Testis (tissue), 3 donors: ENCODE measurements around the gene NR2F6. TPM values are rescaled to one million over a fixed set of nuclear protein-coding genes. Genes with fewer than 3 reads are reported as not detected.
A peak's percentile ranks its signal among the peaks of the same experiment; 100 is the strongest.

ENCODE experiments used
- DNase-seq: peaks from one replicate; pipeline ENCODE4 v3.0.0-alpha.2; 2019
- H3K27ac ChIP-seq, 2 donors: fragments of 200-600 bp; sonication (generic); one replicate each; pipeline ENCODE4 v1.5.1; 2019
- H3K27me3 ChIP-seq: fragments of 200-600 bp; sonication (generic); one replicate; pipeline ENCODE4 v1.5.1; 2019
- H3K36me3 ChIP-seq: fragments of 200-600 bp; sonication (generic); one replicate; pipeline ENCODE4 v1.5.1; 2017; ENCODE audit warnings: low read depth; ENCODE audit errors: missing control alignments
- H3K4me1 ChIP-seq: fragments of 200-600 bp; sonication (generic); one replicate; pipeline ENCODE4 v1.5.1; 2019
- H3K4me3 ChIP-seq, 2 donors: fragments of 200-600 bp; sonication (generic); one replicate each; pipeline ENCODE4 v1.5.1; 2017 to 2019
- H3K9me3 ChIP-seq: fragments of 200-600 bp; sonication (generic); one replicate; pipeline ENCODE4 v1.5.1; 2017
- CTCF ChIP-seq, 3 experiments: fragments of 450-650 bp in 2 of 3; fragments of 200-600 bp in 1 of 3; sonication (generic) in 1 of 3; IDR thresholded peaks; one replicate each; pipeline ENCODE4 v1.5.1; 2016 to 2019; ENCODE audit warnings: antibody characterized with exemption in 3 of 3, mild to moderate bottlenecking in 2 of 3, moderate library complexity in 1 of 3
- POLR2A ChIP-seq: fragments of 450-650 bp; IDR thresholded peaks from one replicate; pipeline ENCODE4 v1.6.1; 2017; ENCODE audit warnings: antibody characterized with exemption, mild to moderate bottlenecking, moderate library complexity
- WGBS, 2 donors: methylation state at CpG; one replicate each; pipeline ENCODE4 v1.1.5; 2018; 5-methylcytosine and 5-hydroxymethylcytosine counted together
- intact Hi-C: fragments of 100-400 bp; cut with DNase I; formaldehyde crosslinking; loops from one replicate; pipeline ENCODE4 v1.15.1; 2023; ENCODE audit warnings: low total_unique reads
- polyA plus RNA-seq: library from polyadenylated mRNA; stranded (reverse); fragments of 350-450 nt; fragmentation: Illumina TruSeq; extraction: RNeasy Lipid Tissue Mini Kit (QIAGEN cat#74804); gene quantifications from one replicate; pipeline ENCODE4 v1.2.3, GENCODE V29; 2014; ENCODE audit warnings: low read depth, low replicate concordance; ENCODE audit not compliant: insufficient read depth
- total RNA-seq, 2 donors: library from RNA; depleted of rRNA; stranded (reverse); fragments of >200 nt; gene quantifications; one replicate each; pipeline ENCODE4 v1.2.3, GENCODE V29; 2016

Gene NR2F6
- total and polyA plus RNA-seq, 3 donors from 2014 or later = 20.4 to 71.8 (median 63.1) TPM

DNA sequence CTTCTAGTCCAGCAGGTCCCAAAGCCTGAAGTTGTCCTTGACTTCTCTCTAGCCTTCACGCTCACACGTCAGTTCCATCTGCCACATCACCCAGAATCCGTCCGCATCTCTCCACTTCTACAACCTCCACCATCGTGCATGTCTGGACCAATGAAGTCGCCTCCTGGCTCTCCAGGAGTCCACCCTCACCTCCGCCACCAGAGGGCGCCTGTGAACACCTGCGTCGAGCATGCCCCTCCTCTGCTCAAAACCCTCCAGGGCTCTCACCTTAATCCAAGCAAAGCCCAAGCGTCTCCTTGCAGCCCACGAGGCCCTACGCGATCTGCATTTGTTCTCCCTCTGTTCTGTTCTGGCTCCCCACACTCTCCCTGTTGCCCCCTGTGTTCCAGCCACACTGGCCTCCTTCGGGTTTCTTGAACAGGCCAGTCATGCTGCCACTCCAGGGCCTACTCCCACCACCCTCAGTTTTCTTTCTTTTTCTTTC, 15.2 kb upstream of the NR2F6 start:
- Histone ChIP-seq H3K9me3 (no peaks in the 10 kb centered on the region), H3K27me3 (no peaks in the 10 kb centered on the region), H3K4me1 (no peaks in the 10 kb centered on the region), H3K4me3 (no peak overlapping the region), H3K36me3 (no peaks in the 10 kb centered on the region), H3K27ac (no peak overlapping the region)
- TF ChIP-seq POLR2A (no peak), CTCF (IDR thresholded peaks at IDR 0.05) (peak; percentile 50 to 73 (median 67))
- DNase-seq = peak; percentile 82
- intact Hi-C loops = no loop called here
- WGBS, 2 donors = 21 to 24% methylated on average over 15 of the region's 15 CpGs

DNA sequence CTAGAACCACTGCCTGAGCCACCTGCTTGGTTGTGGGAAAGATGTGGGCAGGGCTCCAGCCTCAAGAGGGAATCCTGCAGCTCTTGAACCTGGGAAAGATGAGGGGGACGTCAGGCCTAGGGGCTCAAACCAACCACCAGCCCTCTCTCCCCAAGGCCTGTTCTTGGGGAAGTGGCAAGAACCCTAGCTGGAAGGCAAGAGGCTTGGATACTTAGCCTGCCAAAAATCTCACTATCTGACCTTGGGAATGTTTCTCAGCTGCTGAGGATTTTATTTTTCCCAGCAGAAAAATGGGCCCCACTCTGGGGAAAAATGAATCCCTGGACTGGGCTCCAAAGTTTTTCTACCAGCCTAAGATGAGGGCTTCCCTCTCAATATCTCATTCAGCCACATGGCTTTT, 14.2 kb upstream of the NR2F6 start:
- intact Hi-C loops = no loop called here
- H3K9me3 ChIP-seq = no peaks in the 10 kb centered on the region
- TF ChIP-seq POLR2A (no peak), CTCF (IDR thresholded peaks at IDR 0.05) (no peak)
- H3K27ac ChIP-seq = no peak overlapping the region
- no peaks in the 10 kb centered on the region for H3K36me3 ChIP-seq
- no peak overlapping the region for H3K4me3 ChIP-seq
- H3K4me1 ChIP-seq = no peaks in the 10 kb centered on the region
- WGBS, 2 donors = 64 to 86% methylated on average over 1 of the region's 1 CpG
- no peaks in the 10 kb centered on the region for H3K27me3 ChIP-seq
- no peak for DNase-seq

- H3K9me3 ChIP-seq = no peaks in the 10 kb centered on the region
- no peaks in the 10 kb centered on the region for H3K27me3 ChIP-seq
- TF ChIP-seq POLR2A = no peak
- TF ChIP-seq CTCF (IDR thresholded peaks at IDR 0.05) = no peak
- H3K27ac ChIP-seq = no peak overlapping the region
- intact Hi-C loops = no loop called here
- DNase-seq = no peak
- no peak overlapping the region for H3K4me3 ChIP-seq
- H3K36me3 ChIP-seq = no peaks in the 10 kb centered on the region
- 94% methylated on average over 6 to 9 of the region's 9 CpGs for WGBS, 2 donors
- no peaks in the 10 kb centered on the region for H3K4me1 ChIP-seq
Measured at GRCh38 chr19:17259118-17259780, 13.5 kb upstream of the NR2F6 start.

DNA sequence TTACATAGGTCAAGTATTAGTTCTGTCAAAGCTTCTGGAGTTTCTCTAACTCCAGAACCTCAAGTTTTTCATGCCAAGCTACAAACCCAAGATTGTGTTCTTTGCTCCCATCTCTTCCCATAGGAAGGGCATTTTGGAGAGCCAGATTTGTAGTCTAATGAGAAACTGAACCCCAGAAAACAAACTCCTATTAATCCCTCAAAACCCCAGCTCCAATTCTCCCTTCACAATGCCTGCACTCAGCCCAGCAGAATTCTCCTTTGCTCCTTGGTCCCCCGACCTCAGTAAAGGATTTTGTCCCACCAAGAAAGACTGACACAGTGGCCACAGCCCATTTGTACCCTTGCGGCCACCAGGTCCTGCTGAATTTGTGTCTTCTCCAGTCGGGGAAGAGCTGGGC, 10.4 kb upstream of the NR2F6 start:
- 84 to 89% methylated on average over 3 of the region's 3 CpGs for WGBS, 2 donors
- TF ChIP-seq CTCF (IDR thresholded peaks at IDR 0.05) = no peak
- TF ChIP-seq POLR2A = no peak
- Histone ChIP-seq H3K27ac (no peak overlapping the region), H3K27me3 (no peaks in the 10 kb centered on the region), H3K4me1 (no peaks in the 10 kb centered on the region), H3K4me3 (no peak overlapping the region), H3K36me3 (no peaks in the 10 kb centered on the region), H3K9me3 (no peaks in the 10 kb centered on the region)
- no peak for DNase-seq
- intact Hi-C loops = no loop called here

- TF ChIP-seq CTCF (IDR thresholded peaks at IDR 0.05) = no peak
- no peak for TF ChIP-seq POLR2A
- Histone ChIP-seq H3K27me3 (no peaks in the 10 kb centered on the region), H3K4me1 (no peaks in the 10 kb centered on the region), H3K27ac (no peak overlapping the region), H3K9me3 (no peaks in the 10 kb centered on the region), H3K36me3 (no peaks in the 10 kb centered on the region), H3K4me3 (no peak overlapping the region)
- DNase-seq = no peak
- 73 to 86% methylated on average over 17 to 18 of the region's 18 CpGs for WGBS, 2 donors
- intact Hi-C loops = no loop called here
Measured at GRCh38 chr19:17255150-17255621, 9.5 kb upstream of the NR2F6 start.
